Measurements from ENCODE around the gene GPC6.

GPC6 gene

GRCh38 chr13:94408314-94409036 is 1181.9 kb downstream of the GPC6 start:
- no peak for DNase-seq

- no peak for DNase-seq
Observed at GRCh38 chr13:94411747-94412146, 1185.1 kb downstream of the GPC6 start.

DNA sequence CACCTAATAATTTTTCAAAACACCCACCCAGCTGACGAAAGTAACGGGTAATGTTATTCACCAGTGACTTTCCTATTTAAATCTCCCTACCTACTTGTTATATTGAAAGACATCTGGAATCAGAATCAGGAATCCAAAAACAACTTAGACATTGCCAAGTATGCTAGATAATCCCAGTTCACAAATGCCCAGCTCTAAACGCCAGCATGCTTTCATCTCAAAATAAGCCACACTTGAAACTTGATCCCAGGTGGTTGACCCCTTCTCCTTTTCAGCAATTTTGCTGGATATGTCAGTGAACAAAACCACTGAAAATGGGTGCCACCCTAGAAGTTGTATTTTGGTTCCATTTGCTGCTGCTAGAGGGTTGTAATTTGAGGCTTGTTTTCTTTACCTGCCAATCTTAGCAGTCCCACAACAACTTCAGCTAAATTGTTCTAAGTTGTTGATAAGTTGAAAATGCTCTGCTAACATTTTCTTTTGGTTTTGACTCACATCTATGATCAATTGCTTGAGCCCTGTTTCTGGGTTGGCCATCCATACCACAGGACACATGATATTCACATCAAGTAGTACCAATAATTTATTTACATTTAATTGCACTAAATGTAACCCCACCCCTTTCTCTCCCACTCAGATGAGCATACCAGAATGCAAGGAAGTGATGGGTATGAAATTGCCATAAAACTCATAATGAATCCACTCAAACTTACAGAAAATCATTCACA is 1186.4 kb downstream of the GPC6 start:
- no peak for DNase-seq

DNA sequence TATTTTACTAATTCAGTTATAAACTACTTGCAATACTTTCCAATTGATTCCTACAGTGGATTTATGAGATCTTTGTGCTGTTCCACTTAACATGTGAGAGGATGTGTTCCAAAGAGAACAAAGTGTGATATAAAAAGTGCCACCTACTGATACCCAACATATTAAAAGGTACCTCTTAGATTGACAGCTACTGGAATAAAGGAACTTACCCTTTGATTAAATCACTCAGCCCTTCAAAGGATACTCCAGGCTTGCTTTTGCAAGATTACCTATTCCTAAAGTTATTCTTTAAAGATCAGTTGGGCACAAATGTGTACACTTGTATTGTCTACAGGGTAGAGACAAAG is 1187.0 kb downstream of the GPC6 start:
- no peak for DNase-seq

DNA sequence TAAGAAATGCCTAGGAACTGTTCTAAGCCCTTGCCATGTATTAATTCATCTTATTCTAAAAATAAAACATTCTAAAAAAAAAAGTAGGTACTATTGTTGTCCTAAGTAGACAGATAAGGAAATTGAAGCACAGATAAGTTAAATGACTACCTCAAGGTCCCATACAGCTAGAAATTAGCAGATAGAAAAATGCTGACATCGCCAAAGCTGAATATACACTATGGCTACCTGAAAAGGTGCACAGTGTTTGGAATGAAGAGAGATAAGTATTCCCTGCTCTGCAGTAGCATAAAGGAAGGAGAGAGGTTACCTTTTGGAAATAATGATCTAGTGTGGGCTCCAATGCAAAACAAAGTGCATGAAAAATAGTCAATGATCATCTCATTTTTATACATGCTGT is 1187.5 kb downstream of the GPC6 start:
- no peak for DNase-seq

GRCh38 chr13:94414708-94415107 is 1188.1 kb downstream of the GPC6 start:
- DNase-seq = no peak

DNA sequence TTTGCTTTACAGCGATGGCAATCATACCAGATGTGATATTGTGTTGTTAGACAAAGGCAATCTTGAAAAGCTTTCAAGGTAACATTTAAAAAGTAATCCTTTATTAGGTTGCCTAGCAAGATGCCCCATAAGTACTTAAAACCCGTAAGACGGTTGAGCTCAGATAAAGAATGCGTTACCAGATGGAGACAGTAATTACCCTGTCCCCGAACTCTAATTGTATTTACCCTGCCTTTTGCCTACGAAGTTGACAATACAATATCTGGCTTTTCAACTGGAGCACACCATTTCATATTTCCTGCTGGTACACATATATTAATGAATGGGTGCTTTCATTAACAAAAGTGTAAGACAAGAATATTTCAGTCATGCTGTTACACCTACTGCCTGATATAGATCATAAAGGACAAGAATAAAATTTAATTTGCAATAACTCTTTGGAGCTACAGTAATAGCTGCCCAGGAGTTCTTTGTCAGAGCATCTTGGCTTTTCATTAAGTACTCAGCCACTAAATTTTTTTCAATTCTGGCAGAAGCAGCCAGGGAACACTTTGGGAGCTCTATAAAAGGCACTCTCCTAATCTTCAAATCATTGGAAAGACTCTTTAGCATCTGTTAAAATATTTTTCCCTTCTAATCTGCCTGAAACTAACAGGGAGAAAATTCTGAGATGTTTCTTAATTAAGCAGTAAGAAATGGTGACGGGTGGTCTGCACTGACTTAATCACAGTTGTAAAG is 1189.1 kb downstream of the GPC6 start:
- DNase-seq = no peak

- DNase-seq = no peak
Observed at GRCh38 chr13:94416454-94417080, 1190.0 kb downstream of the GPC6 start.

GRCh38 chr13:94417294-94417693 is 1190.7 kb downstream of the GPC6 start:
- DNase-seq = no peak

- peak; percentile 29 to 31 for DNase-seq
Observed at GRCh38 chr13:94419304-94419924, 1192.8 kb downstream of the GPC6 start.

DNA sequence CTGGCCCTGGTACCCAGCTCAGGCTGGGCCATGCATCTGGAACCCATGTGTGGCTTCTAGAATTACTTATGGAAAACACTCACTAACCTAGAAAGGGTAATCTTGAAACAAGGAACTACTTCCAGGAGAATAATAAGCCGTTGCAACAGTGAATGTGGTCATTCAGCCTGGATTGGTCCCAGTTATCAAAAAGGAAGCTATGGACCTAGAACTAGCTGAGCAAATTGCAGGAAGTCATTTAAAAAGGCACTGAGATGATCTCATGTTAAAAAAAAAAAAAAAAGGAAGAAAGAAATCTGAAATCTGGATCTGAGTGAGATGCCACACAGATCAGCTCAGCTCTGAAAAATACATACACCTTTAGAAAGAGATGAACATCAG is 1193.3 kb downstream of the GPC6 start:
- DNase-seq = no peak

- no peak for DNase-seq
Observed at GRCh38 chr13:94427313-94427953, 1200.8 kb downstream of the GPC6 start.

DNA sequence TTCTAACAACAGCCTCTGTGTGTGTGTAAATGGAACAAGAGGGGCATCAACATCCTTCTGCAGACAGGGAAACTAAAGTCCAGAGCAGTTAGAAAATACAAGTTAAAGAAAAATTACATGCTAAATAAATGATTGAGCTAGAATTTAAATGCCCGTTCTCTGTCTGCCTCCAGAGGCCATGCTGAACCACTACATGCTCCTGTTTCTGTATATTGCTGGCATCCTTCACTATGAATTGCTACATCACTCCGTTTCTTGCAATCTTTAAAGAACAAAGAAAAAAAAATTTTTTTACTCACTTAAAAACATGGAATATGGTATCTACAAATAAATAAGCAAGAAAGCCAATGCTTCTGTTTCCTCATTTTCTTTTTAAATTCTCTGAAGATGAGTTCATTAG is 1205.0 kb downstream of the GPC6 start:
- DNase-seq = no peak

GRCh38 chr13:94431987-94432386 is 1205.4 kb downstream of the GPC6 start:
- no peak for DNase-seq

DNA sequence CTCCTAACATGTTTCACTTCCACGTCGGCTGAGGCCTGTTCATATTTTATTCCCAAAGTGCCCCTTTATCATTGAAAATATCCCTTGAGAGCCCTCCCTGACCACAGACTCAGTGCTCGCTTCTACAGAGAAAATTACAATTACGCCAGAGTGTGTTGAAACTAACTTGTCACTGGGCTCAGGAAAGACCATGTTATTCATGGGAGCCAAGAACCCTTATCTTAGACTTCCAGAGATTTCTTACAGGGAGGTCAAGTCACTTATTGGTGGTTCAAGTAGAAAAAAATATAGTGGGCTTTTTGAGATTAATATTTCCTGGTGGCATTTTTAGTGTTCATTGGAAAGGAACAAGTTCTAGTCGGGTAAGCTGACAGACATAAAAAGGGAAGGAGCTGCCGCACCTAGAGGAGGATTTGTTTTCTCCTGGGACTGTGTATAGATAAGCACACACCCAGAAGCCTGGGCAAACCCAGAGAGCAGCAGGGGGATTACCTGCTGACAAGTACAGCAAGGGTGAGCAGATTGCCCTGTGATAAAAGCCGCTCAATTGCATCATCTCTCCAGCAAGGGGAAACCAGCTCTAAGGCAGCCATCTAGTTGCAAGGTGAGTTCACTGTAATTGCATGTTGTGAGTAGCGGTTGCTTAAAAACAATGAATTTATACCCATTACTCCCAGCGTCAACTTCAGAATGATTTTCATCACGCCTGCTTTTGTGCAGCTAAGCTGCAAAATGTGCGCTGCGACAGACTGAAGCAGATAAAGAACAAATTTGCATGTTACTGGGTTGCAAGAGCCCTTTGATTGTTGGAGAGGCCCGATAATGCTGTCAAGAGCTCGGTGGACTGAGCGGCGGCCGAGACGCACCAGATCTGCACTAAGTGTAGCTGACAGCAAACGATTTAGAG is 1206.7 kb downstream of the GPC6 start:
- no peak for DNase-seq

GRCh38 chr13:94435604-94436226 is 1209.1 kb downstream of the GPC6 start:
- DNase-seq = no peak

DNA sequence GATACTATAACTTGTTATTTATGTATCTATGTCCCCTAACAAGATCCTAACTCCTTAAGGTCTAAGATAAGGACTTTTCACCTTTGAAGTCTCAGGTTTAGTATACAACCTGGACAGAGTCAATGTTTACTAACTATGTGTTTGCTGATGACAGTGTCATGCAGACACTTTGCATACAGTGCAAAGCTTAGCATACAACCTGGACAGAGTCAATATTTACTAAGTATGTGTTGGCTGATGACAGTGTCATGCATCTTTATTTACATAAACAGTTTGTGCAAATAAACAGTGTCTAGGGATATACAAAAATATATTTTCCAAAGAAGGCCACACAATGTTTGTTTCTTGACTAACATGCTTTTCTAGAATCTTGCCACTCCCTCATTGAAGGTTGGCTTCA is 1218.2 kb downstream of the GPC6 start:
- DNase-seq = no peak

DNA sequence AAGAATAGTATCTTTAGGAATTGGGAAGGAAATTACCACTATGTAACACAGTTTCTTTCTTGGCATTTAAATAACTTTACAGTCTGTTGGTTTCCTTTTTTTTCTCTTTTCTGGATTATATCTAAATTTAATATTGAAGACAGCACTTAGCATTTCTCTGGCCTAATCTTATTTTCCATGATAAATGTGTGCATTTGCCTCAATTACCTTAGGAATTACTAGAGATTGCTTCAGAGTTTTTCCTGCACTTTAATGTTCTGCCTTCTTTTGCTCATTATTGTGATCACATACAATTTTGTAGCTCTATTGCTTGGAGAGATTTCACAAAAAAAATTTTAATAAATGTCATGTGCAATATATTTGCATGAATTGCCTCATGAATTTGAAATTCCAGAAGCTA is 1227.7 kb downstream of the GPC6 start:
- DNase-seq = no peak

GRCh38 chr13:94454906-94455305 is 1228.3 kb downstream of the GPC6 start:
- no peak for DNase-seq

- DNase-seq = no peak
Observed at GRCh38 chr13:94455414-94455813, 1228.8 kb downstream of the GPC6 start.

Measured in activated CD4-positive, alpha-beta T cell treated with anti-CD3 and anti-CD28 coated beads for 4 hours (primary cell).